Jurkat, Clone E6-1 (cell line): Measurements from ENCODE around the gene BCAS3.
"Not testable (repeated sequence)": the region's sequence is repeated elsewhere in the genome, so short reads cannot be mapped to it uniquely, and the experiment has no call there.

Source experiments
- DNase-seq: peaks from one replicate; pipeline ENCODE4 v3.0.0-alpha.2; 2011; ENCODE audit warnings: low read depth, low spot score
- H3K4me3 ChIP-seq: 2 replicates; pipeline ENCODE4 v1.5.1; 2011; ENCODE audit warnings: mild to moderate bottlenecking, low read length, control low read depth, moderate library complexity

BCAS3 gene

DNA sequence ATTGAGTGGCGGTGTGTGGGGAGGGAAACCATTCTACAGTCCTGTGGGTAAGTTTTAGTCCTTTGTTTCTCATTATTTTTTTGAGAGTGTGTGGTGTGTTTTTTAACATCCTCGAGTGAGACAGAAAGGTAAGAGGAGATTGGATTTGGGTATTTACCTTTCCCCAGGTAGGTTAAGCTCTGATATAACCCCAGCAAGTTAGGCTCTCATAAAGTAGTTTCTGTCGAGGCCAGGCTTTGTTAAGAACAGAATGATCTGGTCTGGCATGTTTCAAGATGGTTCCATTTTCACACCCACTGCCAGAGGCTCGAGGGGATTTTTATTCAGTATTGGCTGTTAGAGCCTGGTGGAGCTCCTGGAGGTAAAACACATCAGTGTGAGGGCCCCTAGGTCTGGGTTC, 62.9 kb downstream of the BCAS3 start:
- no peak for DNase-seq
- H3K4me3 ChIP-seq, result no peak overlapping the region

- DNase-seq, result no peak
- H3K4me3 ChIP-seq, result no peak overlapping the region
Measured at GRCh38 chr17:60741031-60741430, 63.4 kb downstream of the BCAS3 start.

DNA sequence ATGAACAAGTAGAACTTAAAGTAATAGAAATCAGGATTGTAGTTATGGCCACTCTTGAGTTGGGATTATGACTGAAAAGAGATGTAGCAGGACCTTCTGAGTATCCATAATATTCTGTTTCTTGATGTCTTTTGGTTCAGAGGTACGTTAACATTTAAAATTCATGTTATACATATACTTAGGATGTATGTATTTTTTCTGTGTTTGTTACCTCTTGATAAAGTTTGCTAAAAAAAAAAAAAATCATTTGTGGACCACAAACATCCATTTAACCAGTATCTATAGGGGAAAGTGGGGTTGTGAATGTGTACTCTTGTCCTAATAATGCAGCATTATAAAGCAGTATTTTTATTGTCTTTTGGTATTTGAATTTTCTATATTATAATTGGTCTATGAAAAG, 65.6 kb downstream of the BCAS3 start:
- no peak overlapping the region for H3K4me3 ChIP-seq
- DNase-seq, result no peak

- H3K4me3 ChIP-seq, result no peak overlapping the region
- DNase-seq, result no peak
Measured at GRCh38 chr17:60743799-60744198, 66.1 kb downstream of the BCAS3 start.

- DNase-seq, result no peak
- no peak overlapping the region for H3K4me3 ChIP-seq
Measured at GRCh38 chr17:60744355-60744966, 66.8 kb downstream of the BCAS3 start.

DNA sequence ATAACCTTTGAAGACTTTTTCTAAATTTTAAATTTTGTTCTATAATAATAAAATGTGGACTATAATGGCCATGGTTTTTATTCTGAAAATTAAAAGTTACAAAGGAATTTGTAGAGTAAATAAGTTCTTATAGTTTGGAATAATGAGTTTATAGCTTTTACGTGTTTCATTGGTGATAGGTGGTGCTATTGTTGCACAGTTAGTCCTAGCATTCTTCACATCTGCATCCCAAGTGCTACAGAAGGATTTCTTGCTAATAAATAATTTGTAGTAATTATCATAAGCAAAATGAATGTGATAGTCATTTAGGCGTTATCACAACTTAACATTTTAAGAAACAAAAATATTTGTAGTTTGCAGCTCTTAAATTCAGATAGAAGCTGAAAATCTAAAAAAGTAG, 67.9 kb downstream of the BCAS3 start:
- DNase-seq, result no peak
- no peak overlapping the region for H3K4me3 ChIP-seq

- no peak overlapping the region for H3K4me3 ChIP-seq
- no peak for DNase-seq
Measured at GRCh38 chr17:60747069-60747808, 69.6 kb downstream of the BCAS3 start.

- DNase-seq, result no peak
- no peak overlapping the region for H3K4me3 ChIP-seq
Measured at GRCh38 chr17:60748204-60748603, 70.6 kb downstream of the BCAS3 start.

- no peak overlapping the region for H3K4me3 ChIP-seq
- no peak for DNase-seq
Measured at GRCh38 chr17:60749050-60749449, 71.4 kb downstream of the BCAS3 start.

DNA sequence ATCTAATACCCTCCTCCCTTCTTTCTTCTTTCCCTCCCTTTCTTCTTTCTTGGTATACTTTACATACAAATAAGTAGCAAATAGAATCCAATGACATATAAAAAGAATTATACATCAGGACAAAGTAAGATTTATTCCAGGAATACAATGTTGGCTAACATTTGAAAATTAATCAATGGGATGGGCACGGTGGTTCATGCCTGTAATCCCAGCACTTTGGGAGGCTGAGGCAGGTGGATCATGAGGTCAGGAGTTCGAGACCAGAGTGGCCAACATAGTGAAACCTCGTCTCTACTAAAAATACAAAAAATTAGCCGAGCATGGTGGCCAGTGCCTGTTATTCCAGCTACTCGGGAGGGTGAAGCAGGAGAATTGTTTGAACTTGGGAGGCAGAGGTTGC, 72.1 kb downstream of the BCAS3 start:
- no peak for DNase-seq
- H3K4me3 ChIP-seq, result no peak overlapping the region

DNA sequence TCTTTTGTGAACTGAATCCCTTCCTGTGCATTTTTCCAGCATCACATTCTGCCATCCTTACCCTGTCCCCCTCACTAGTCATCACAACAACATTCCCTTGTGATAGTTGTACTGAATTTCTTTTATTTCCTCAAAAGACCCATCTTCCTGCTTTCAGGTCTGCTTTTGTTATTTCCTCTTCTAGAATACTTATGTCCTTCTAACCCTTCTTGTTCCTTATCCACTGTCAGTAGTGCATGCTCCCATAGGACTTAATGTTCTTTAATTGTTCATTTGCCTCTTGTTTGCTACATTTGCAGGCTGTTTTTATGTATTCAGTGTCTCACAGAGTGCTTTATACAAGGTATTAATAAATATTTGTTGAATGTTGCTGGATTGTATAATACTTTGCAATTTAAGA, 73.0 kb downstream of the BCAS3 start:
- DNase-seq, result no peak
- H3K4me3 ChIP-seq, result no peak overlapping the region

DNA sequence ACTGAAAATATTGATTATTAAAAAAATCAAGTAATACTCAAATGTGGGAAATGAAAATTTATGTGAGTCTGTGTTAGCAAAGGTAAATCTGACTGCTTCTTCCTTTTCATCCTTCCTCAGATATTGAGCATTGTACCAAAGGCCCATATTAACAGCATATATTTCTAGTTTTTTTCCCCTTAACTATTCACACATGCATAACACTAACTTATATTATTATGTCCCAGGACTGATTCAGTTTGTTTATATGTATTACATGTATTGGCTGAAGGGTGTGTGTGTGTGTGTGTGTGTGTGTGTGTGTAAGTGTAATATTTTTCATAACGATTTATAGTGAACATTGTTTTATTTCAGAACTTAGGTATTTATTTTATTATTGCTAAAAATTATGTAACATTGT, 74.2 kb downstream of the BCAS3 start:
- H3K4me3 ChIP-seq, result no peak overlapping the region

DNA sequence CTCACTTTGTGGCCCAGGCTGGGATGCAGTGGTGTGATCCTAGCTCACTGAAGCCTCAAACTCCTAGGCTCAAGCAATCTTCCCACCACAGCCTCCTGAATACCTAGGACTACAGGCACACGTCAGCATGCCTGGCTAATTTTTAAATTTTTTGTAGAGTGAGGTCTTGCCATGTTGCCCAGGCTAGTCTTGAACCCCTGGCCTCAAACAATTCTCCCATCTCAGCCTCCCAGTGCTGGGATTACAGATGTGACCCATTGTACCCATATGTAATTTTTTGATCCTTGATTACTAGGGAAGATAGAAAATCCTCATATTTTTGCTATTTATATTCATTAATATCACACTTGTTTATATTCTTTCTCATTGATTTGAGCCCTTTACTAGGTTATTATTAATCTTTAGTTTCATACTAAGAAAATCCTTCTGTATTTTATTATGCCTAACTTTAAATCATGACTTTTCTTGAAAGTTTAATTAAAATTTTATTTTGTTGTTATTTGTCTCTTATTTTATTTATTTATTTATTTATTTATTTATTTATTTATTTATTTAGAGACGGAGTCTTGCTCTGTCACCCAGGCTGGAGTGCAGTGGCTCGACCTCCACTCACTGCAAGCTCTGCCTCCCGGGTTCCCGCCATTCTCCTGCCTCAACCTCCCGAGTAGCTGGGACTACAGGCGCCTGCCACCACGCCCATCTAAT, 75.4 kb downstream of the BCAS3 start:
- no peak overlapping the region for H3K4me3 ChIP-seq
- no peak for DNase-seq

More for the DNA sequence above, 74.2 kb downstream of the BCAS3 start:
- DNase-seq, result no peak

DNA sequence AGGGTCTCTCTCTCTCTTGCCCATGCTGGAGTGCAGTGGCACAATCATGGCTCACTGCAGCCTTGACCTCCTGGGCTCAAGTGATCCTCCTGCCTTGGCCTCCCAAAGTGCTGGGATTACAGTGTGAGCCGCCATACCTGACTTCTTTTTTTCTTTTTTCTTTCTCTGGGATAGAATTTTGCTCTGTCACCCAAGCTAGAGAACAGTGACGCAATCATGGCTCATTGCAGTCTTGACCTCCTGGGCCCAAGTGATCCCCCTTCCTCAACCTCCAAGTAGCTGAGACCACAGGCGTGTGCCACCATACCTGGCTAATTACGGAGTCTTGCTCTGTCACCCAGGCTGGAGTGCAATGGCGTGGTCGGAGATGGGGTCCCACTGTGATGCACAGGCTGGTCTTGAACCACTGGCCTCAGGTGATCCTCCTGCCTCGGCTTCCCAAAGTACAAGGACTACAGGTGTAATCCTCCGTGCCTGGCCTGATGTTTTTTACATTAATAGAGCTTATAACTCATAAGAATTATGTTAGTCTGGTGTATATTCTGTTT, 76.5 kb downstream of the BCAS3 start:
- H3K4me3 ChIP-seq, result no peak overlapping the region
- DNase-seq, result no peak

GRCh38 chr17:60756798-60757197, 79.1 kb downstream of the BCAS3 start:
- DNase-seq, H3K4me3 ChIP-seq: not testable (repeated sequence)

GRCh38 chr17:60757437-60757836, 79.8 kb downstream of the BCAS3 start:
- DNase-seq, result no peak
- no peak overlapping the region for H3K4me3 ChIP-seq

GRCh38 chr17:60759756-60760155, 82.1 kb downstream of the BCAS3 start:
- DNase-seq, result no peak
- no peak overlapping the region for H3K4me3 ChIP-seq

- not testable (repeated sequence) for DNase-seq, H3K4me3 ChIP-seq
Measured at GRCh38 chr17:60761301-60761700, 83.7 kb downstream of the BCAS3 start.

DNA sequence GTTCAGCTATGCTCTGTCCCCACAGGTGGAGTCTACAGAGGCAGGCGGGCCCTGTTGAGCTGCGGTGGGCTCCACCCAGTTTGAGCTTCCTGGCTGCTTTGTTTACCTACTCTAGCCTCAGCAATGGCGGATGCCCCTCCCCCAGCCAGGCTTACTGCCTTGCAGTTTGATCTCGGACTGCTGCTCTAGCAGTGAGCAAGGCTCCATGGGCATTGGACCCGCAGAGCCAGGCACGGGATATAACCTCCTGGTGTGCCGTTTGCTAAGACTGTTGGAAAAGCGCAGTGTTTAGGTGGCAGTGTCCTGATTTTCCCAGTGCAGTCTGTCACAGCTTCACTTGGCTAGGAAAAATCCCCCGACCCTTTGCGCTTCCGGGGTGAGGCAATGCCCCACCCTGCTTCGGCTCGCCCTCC, 89.1 kb downstream of the BCAS3 start:
- H3K4me3 ChIP-seq, result 0 out of 2 replicates have a peak overlapping the region, but pooled peaks have one; percentile 20
- peak; percentile 66 for DNase-seq

- DNase-seq, result no peak
- no peak overlapping the region for H3K4me3 ChIP-seq
Measured at GRCh38 chr17:60767744-60768308, 90.2 kb downstream of the BCAS3 start.
